GM13977 (cell line): ENCODE measurements around the gene GARIN3.

Experiments used
- DNase-seq: peaks from one replicate; pipeline ENCODE4 v3.0.0; 2012; ENCODE audit warnings: low spot score
- in situ Hi-C: fragments of 300-500 bp; cut with MboI; formaldehyde crosslinking; loops from one replicate; pipeline ENCODE4 v1.12.0; 2022; ENCODE audit warnings: low sequenced_read_pairs, low pct_unique_long_range_greater_than_20kb, mixed read lengths, inconsistent platforms; ENCODE audit not compliant: unreplicated experiment
- TF ChIP-seq, protein P1 (sequence below): IDR thresholded peaks from 2 replicates; pipeline ENCODE4 v1.5.1; 2012; ENCODE audit warnings: mild to moderate bottlenecking, control low read depth; ENCODE audit not compliant: insufficient read depth; ENCODE audit errors: extremely low read depth, missing control alignments

The GARIN3 gene

DNA sequence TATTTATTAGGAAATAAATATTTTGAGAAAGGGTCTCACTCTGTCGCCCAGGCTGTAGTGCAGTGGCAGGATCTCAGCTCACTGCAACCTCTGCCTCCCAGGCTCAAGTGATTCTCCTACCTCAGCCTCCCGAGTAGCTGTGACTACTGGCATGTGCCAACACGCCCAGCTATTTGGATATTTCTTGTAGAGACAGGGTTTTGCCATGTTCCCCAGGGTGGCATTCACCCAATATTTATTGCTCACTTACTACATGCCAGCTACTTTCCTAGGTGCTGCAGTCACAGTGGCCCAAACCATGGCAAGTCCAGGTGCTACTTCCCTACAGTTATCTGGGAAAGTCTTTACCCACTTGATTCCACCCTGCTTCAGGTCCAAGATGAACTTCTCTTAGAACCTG, 15.1 kb downstream of the GARIN3 start:
- no peak for DNase-seq
- TF ChIP-seq, protein P1, sequence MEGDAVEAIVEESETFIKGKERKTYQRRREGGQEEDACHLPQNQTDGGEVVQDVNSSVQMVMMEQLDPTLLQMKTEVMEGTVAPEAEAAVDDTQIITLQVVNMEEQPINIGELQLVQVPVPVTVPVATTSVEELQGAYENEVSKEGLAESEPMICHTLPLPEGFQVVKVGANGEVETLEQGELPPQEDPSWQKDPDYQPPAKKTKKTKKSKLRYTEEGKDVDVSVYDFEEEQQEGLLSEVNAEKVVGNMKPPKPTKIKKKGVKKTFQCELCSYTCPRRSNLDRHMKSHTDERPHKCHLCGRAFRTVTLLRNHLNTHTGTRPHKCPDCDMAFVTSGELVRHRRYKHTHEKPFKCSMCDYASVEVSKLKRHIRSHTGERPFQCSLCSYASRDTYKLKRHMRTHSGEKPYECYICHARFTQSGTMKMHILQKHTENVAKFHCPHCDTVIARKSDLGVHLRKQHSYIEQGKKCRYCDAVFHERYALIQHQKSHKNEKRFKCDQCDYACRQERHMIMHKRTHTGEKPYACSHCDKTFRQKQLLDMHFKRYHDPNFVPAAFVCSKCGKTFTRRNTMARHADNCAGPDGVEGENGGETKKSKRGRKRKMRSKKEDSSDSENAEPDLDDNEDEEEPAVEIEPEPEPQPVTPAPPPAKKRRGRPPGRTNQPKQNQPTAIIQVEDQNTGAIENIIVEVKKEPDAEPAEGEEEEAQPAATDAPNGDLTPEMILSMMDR: no peak
- in situ Hi-C loops: no loop called here

DNA sequence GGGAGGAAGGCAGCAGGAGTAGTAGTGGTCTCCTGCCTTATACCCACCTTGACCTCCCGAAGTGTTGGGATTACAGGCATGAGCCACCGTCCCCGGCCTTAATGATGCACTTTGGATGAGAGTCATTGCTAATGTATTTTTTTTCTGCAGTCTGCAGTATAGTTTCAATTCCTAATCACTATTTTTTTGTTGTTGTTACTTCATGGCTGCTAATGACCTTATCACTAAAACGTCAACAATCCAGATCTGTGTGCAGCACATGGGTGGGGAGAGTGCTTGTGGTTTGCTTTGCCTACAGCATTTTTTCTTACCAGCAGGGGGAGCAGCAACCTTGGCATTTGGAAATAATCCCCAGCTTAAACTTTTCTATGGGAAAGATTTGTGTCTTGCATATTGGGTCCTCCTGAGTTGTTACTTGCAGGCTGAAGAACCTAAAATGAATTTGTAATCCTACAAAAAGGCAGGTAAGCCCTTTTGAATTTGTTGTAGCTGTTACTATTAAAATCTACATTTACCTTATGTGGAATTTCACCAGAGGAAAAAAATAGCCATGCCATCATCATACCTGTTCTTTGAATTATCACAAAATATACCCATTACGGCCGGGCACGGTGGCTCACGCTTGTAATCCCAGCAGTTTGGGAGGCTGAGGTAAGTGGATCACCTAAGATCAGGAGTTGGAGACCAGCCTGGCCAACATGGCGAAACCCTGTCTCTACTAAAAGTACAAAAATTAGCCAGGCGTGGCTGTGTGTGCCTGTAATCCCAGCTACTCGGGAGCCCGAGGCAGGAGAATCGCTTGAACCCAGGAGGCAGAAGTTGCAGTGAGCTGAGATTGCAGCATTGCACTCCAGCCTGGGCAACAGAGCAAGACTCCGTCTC, 17.1 kb downstream of the GARIN3 start:
- peak; percentile 64 for DNase-seq
- in situ Hi-C loops: loop anchor here (10.0 to 25.0 kb wide), 3 partner anchors 166 to 1212 kb away; no protein-coding TSS in a partner anchor
- TF ChIP-seq, protein P1: peak; percentile 84

DNA sequence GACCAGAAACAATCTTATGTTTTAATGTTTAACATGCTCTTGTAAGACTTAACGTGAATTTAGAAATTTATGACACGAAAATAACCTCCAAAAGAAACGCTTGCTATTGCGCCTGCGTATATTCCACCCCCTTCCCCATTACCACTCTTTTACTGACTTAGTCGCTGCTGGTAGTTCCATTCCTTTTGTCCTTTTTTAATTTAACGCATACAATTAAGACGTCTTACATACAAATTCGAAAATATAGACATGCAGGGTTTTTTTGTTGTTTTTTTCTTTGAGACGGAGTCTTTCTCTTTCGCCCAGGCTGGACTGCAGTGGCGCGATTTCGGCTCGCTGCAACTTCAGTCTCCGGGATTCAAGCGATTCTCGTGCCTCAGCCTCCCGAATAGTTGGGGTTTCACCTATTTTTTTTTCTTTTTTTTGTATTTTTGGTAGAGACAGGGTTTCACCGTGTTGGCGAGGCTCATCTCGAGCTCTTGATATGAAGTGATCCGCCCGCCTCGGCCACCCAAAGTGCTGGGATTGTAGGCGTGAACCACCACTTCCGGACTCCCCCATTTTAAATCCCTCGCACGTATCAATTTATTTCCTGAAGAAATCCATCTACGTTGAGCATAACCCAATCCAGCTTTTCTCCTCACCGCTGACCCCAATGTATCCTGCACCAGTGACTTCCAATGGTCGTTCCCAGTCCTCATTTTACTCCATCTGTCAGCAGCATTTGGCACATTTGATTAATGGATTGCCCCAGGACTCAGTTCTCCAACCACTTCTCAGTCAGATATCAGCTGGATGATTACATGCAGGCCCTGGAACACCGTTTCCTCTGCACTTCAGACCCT, 22.7 kb downstream of the GARIN3 start:
- TF ChIP-seq, protein P1: no peak
- peak; percentile 57 for DNase-seq
- in situ Hi-C loops: loop anchor here (10.0 to 25.0 kb wide), 3 partner anchors 171 to 1206 kb away; no protein-coding TSS in a partner anchor

DNA sequence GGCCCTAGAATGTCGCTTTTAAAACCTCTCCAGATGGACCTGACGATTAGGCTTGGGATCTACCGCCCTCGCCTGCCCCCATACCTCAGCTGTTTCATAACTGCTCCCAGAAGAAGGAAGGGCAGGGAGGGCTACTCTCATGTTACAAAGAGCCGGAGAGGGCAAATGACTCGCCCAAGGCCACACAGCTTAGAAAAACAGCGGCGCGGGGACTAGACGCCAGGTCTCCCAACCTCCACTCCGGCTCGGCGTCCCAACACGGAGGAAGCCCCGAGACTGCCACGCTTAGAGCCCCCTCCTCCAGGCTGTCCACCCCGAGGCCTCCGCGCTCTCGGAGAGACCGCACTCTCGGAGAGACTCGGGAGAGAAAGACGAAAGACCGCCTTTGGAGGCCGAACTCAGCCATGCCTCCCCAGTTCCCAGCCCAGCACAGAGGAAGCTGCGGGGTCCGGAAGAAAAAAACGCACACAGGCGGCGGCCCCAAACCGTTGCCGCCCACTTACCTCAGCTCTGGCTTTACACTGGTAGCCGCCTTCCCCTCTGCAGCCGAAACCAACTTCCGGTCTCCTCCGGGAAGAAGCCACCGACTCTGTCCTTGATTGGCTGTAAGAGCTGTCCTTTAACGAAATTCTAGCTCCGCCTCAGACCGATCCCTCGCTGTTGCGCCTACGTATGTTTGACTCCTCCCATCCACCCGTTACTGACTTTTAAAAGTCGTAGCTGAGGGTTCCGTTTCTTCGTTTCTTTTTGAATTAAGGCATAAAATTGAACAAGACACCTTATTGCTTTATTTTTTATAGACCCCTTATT, 23.5 kb downstream of the GARIN3 start, which contains the start of gene MED7:
MED7 (minus strand) TSS at position 549 of the 810 bp plus-strand sequence. CDS start 3,434 bp downstream, outside the sequence.
- peak; percentile 95 for DNase-seq
- in situ Hi-C loops: loop anchor here (10.0 to 25.0 kb wide), 3 partner anchors 172 to 1205 kb away; no protein-coding TSS in a partner anchor
- TF ChIP-seq, protein P1: no peak

DNA sequence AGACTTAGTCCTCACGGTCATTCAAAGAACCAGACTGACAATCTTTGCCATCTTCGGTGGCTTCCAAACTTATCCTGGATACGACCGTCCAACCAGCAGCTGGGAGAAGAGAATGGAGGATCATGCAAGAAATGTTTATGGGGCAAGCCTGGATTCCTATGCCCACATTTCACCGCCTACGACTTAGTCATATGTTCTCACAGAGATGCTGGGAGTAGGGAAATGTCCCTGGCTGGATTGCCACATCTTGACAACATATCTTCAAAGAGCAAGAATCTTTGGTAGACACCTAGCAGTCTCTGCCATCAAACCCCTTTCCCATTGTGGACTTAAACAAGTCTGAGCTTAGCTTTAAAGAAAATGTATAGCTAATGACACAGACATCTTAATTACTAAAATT, 28.4 kb downstream of the GARIN3 start:
- in situ Hi-C loops: loop anchor here (25.0 kb wide), 2 partner anchors 300 to 1200 kb away; no protein-coding TSS in a partner anchor
- DNase-seq: no peak
- TF ChIP-seq, protein P1: no peak
